ENCODE data around the gene RAB37. TPM values are rescaled to one million over a fixed set of nuclear protein-coding genes. Genes with fewer than 3 reads are reported as not detected.

RAB37 gene
- total and polyA plus RNA-seq, 2 donors (not counting 1 experiment from before 2014, with no cell fraction given), result 67.6 to 76.8 TPM

DNA sequence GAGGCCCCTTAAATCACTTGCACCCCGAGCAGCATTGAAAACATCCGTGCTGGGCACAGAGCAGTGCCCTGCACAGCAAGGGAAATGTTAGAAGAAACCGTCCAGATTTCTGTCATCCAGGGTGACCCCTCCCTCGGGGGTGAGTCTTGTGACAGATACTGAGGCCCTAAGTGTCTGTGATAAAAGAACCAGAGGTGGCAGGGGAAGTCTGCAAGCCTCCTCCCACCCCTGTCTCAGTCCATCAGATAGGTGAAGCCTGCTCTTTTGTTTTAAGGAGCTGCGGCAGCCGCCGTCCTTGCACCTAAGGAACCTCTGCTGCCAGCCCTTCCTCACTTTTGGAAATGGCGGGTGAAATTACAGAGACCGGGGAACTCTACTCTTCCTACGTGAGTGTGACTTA, 39.9 kb downstream of the RAB37 start:
- Histone ChIP-seq H3K79me2 (ENCODE audit: control insufficient read depth, insufficient read depth, low read length) (peaks cover 27% of the 10 kb centered on the region), H3K27me3 (replicated peaks in 1 of 4; ENCODE audit: control extremely low read depth in 1 of 4, control insufficient read depth in 3 of 4, insufficient read depth in 4 of 4, low read length in 3 of 4) (no peaks in the 10 kb centered on the region), H2AFZ (ENCODE audit: insufficient read depth, low read depth, low read length, poor library complexity, severe bottlenecking) (no peak overlapping the region), H3K9me3 (ENCODE audit: control extremely low read depth in 1 of 3, control insufficient read depth in 2 of 3, insufficient read depth in 1 of 3, low read length in 2 of 3) (no peaks in the 10 kb centered on the region), H3K4me2 (replicated peaks; ENCODE audit: low read depth, low read length, poor library complexity, severe bottlenecking) (peak overlapping the region; percentile 86), H3K9ac (ENCODE audit: low read length) (peak overlapping the region; percentile 80), H3K36me3 (replicated peaks in 1 of 2; ENCODE audit: control extremely low read depth in 1 of 2, control insufficient read depth in 1 of 2, extremely low read depth in 1 of 2, insufficient read depth in 2 of 2, low read length in 1 of 2) (peaks cover 0 to 25% of the 10 kb centered on the region in 2 experiments), H3K4me1 (ENCODE audit: control insufficient read depth in 2 of 2, insufficient read depth in 2 of 2, low read length in 2 of 2) (peaks cover 41 to 51% of the 10 kb centered on the region in 2 donors), H4K20me1 (ENCODE audit: control insufficient read depth, insufficient read depth, low read length, poor library complexity, severe bottlenecking) (peaks cover 52% of the 10 kb centered on the region), H3K4me3 (ENCODE audit: control extremely low read depth in 1 of 5, extremely low read depth in 1 of 5, insufficient read depth in 1 of 5, low read depth in 2 of 5, low read length in 4 of 5) (peak overlapping the region; percentile 59 to 78 (median 74)), H3K27ac (ENCODE audit: low read length in 2 of 2) (no peak overlapping the region)
- ChIA-PET CTCF (interaction anchor here (1.0 to 9.5 kb wide), 7 partner anchors 15 to 120 kb away, joined by 4 to 191 read pairs (median 6); partner anchors contain the start of gene RAB37), POLR2A (interaction anchor here (0.6 to 3.3 kb wide), 8 partner anchors 9 to 120 kb away, joined by 3 to 18 read pairs (median 6); partner anchors contain the start of gene RAB37)
- Mint-ChIP-seq H3K27ac (peak overlapping the region; percentile 59), H3K4me1 (peaks cover 60% of the 10 kb centered on the region), H3K27me3 (no peaks in the 10 kb centered on the region), H3K9me3 (ENCODE audit: insufficient read depth) (no peaks in the 10 kb centered on the region), H3K4me3 (peak overlapping the region; percentile 99)
- intact Hi-C loops (cut with micrococcal nuclease), result loop anchor here (1.0 to 5.0 kb wide), 3 partner anchors 29 to 96 kb away; partner anchors contain the start of genes NHERF1 and RAB37
- TF ChIP-seq CTCF (IDR thresholded peaks at IDR 0.05) (no peak), EZH2 (IDR thresholded peaks at IDR 0.05; ENCODE audit: borderline replicate concordance, insufficient read depth, low read depth, low read length, poor library complexity, severe bottlenecking) (no peak)
- ATAC-seq (ENCODE audit: low read depth), result no peak
- no peak for DNase-seq
- WGBS (ENCODE audit: insufficient coverage), result 55% methylated on average over 9 of the region's 10 CpGs

- H3K4me1 ChIP-seq (ENCODE audit: control insufficient read depth in 2 of 2, insufficient read depth in 2 of 2, low read length in 2 of 2), result peaks cover 41 to 51% of the 10 kb centered on the region in 2 donors
- CTCF ChIA-PET, result interaction anchor here (1.6 to 9.5 kb wide), 7 partner anchors 7 to 121 kb away, joined by 5 to 191 read pairs (median 16); partner anchors contain the start of gene RAB37
- DNase-seq (no peak), ATAC-seq (ENCODE audit: low read depth) (no peak)
- no peak overlapping the region for H3K9ac ChIP-seq (ENCODE audit: low read length)
- POLR2A ChIA-PET, result interaction anchor here (0.5 kb wide), 1 partner anchor 887 kb away, joined by 5 read pairs; no protein-coding TSS in a partner anchor
- H3K36me3 ChIP-seq (replicated peaks in 1 of 2; ENCODE audit: control extremely low read depth in 1 of 2, control insufficient read depth in 1 of 2, extremely low read depth in 1 of 2, insufficient read depth in 2 of 2, low read length in 1 of 2), result peaks cover 0 to 16% of the 10 kb centered on the region in 2 experiments
- H3K27me3 Mint-ChIP-seq, result no peaks in the 10 kb centered on the region
- TF ChIP-seq CTCF (IDR thresholded peaks at IDR 0.05) (no peak), EZH2 (IDR thresholded peaks at IDR 0.05; ENCODE audit: borderline replicate concordance, insufficient read depth, low read depth, low read length, poor library complexity, severe bottlenecking) (no peak)
- no peak overlapping the region for H2AFZ ChIP-seq (ENCODE audit: insufficient read depth, low read depth, low read length, poor library complexity, severe bottlenecking)
- no peak overlapping the region for H3K27ac ChIP-seq (ENCODE audit: low read length in 2 of 2)
- H3K4me3 ChIP-seq (ENCODE audit: control extremely low read depth in 1 of 5, extremely low read depth in 1 of 5, insufficient read depth in 1 of 5, low read depth in 2 of 5, low read length in 4 of 5), result no peak overlapping the region
- H3K4me3 Mint-ChIP-seq, result peak overlapping the region; percentile 69
- no peaks in the 10 kb centered on the region for H3K9me3 ChIP-seq (ENCODE audit: control extremely low read depth in 1 of 3, control insufficient read depth in 2 of 3, insufficient read depth in 1 of 3, low read length in 2 of 3)
- peaks cover 65% of the 10 kb centered on the region for H3K4me1 Mint-ChIP-seq
- peaks cover 28% of the 10 kb centered on the region for H3K79me2 ChIP-seq (ENCODE audit: control insufficient read depth, insufficient read depth, low read length)
- H3K27ac Mint-ChIP-seq, result no peak overlapping the region
- no peaks in the 10 kb centered on the region for H3K27me3 ChIP-seq (replicated peaks in 1 of 4; ENCODE audit: control extremely low read depth in 1 of 4, control insufficient read depth in 3 of 4, insufficient read depth in 4 of 4, low read length in 3 of 4)
- H3K9me3 Mint-ChIP-seq (ENCODE audit: insufficient read depth), result no peaks in the 10 kb centered on the region
- peaks cover 55% of the 10 kb centered on the region for H4K20me1 ChIP-seq (ENCODE audit: control insufficient read depth, insufficient read depth, low read length, poor library complexity, severe bottlenecking)
- WGBS (ENCODE audit: insufficient coverage), result 90% methylated on average over 2 of the region's 6 CpGs
- H3K4me2 ChIP-seq (replicated peaks; ENCODE audit: low read depth, low read length, poor library complexity, severe bottlenecking), result no peak overlapping the region
- intact Hi-C loops (cut with micrococcal nuclease), result loop anchor here (5.0 kb wide), 1 partner anchor 41 kb away; the partner anchor contains the start of gene RAB37
Measured at GRCh38 chr17:74777901-74778515, 41.0 kb downstream of the RAB37 start.
